H1 (cell line): ENCODE measurements around the gene HDLBP. TPM values are rescaled to one million over a fixed set of nuclear protein-coding genes. Genes with fewer than 3 reads are reported as not detected.

ENCODE experiments used
- CTCF ChIA-PET: fragments of 300-600 bp; sonication (Branson Sonifier 250); formaldehyde crosslinking; loops from one replicate; lab custom pipeline; 2021; ENCODE audit not compliant: partially characterized antibody; lab: Charles Lee
- POLR2A ChIA-PET: fragments of 300-600 bp; sonication (Branson Sonifier 250); formaldehyde crosslinking; loops from one replicate; lab custom pipeline; 2021; ENCODE audit warnings: inconsistent platforms; ENCODE audit not compliant: partially characterized antibody; lab: Charles Lee
- DNase-seq, 2 experiments: peaks; one replicate each; pipeline versions ENCODE4 v3.0.0 to v3.0.0-alpha.2; 2010 to 2022; ENCODE audit warnings: low spot score in 2 of 2, low read depth in 1 of 2, mixed read lengths in 1 of 2
- FAIRE-seq: peaks from 2 replicates; lab custom pipeline; 2011; peaks lifted over from hg19 to GRCh38; lab: Jason Lieb, UNC
- H2AFZ ChIP-seq: 2 replicates; pipeline ENCODE4 v1.8.1; 2012; ENCODE audit warnings: low read length, inconsistent platforms
- H2AK5ac ChIP-seq: 2 replicates; pipeline ENCODE4 v1.6.1; 2013; ENCODE audit warnings: low read depth, low read length
- H2BK120ac ChIP-seq: replicated peaks from 2 replicates; pipeline ENCODE3; 2013; ENCODE audit warnings: low read depth, low read length, inconsistent platforms
- H2BK12ac ChIP-seq: 2 replicates; pipeline ENCODE4 v1.6.1; 2013; ENCODE audit warnings: low read depth, low read length
- H2BK15ac ChIP-seq: 2 replicates; pipeline ENCODE4 v1.6.1; 2013; ENCODE audit warnings: low read length
- H2BK20ac ChIP-seq: 2 replicates; pipeline ENCODE4 v1.6.1; 2013; ENCODE audit warnings: low read length
- H2BK5ac ChIP-seq: 2 replicates; pipeline ENCODE4 v1.6.1; 2013; ENCODE audit warnings: low read depth, low read length
- H3K14ac ChIP-seq: 2 replicates; pipeline ENCODE4 v1.6.1; 2013; ENCODE audit warnings: inconsistent platforms; ENCODE audit not compliant: insufficient read length
- H3K18ac ChIP-seq: 2 replicates; pipeline ENCODE4 v1.6.1; 2013; ENCODE audit warnings: low read length; ENCODE audit errors: extremely low read depth
- H3K23ac ChIP-seq: 2 replicates; pipeline ENCODE4 v1.6.1; 2013; ENCODE audit warnings: inconsistent platforms; ENCODE audit not compliant: insufficient read length
- H3K23me2 ChIP-seq: 2 replicates; pipeline ENCODE4 v1.6.1; 2013; ENCODE audit warnings: low read depth, low read length
- H3K27ac ChIP-seq: 2 replicates; pipeline ENCODE4 v1.6.1; 2011; ENCODE audit warnings: low read depth, low read length, inconsistent platforms
- H3K27me3 ChIP-seq, 4 experiments: replicated peaks in 1 of 4; 1 replicate in 1 of 4; 2 replicates in 3 of 4; pipeline versions ENCODE4 v1.6.1 to v1.8.1; 2011 to 2013; ENCODE audit warnings: low read length in 3 of 4, mild to moderate bottlenecking in 3 of 4, inconsistent platforms in 2 of 4, mixed read lengths in 2 of 4, moderate library complexity in 1 of 4; ENCODE audit not compliant: control insufficient read depth in 3 of 4, insufficient read depth in 3 of 4; ENCODE audit errors: extremely low read depth in 1 of 4
- H3K36me3 ChIP-seq, 4 experiments: 2 replicates each; pipeline versions ENCODE4 v1.6.1 to v1.8.1; 2011 to 2013; ENCODE audit warnings: mild to moderate bottlenecking in 4 of 4, low read length in 3 of 4, moderate library complexity in 2 of 4, control low read depth in 1 of 4, inconsistent platforms in 1 of 4; ENCODE audit not compliant: insufficient read depth in 4 of 4, control insufficient read depth in 2 of 4
- H3K4ac ChIP-seq: replicated peaks from 2 replicates; pipeline ENCODE3; 2013; ENCODE audit warnings: low read length, low read depth, mixed read lengths, inconsistent platforms; ENCODE audit not compliant: insufficient read length
- H3K4me1 ChIP-seq, 4 experiments: replicated peaks in 1 of 4; 1 replicate in 1 of 4; 2 replicates in 3 of 4; pipeline versions ENCODE4 v1.6.1 to v1.8.1; 2011 to 2013; ENCODE audit warnings: low read length in 3 of 4, inconsistent platforms in 2 of 4, mixed read lengths in 1 of 4; ENCODE audit not compliant: insufficient read depth in 4 of 4, control insufficient read depth in 3 of 4
- H3K4me2 ChIP-seq, 2 experiments: 2 replicates each; pipeline versions ENCODE4 v1.6.1 to v1.8.1; 2011 to 2013; ENCODE audit warnings: low read depth in 2 of 2, low read length in 2 of 2, control low read depth in 1 of 2, inconsistent platforms in 1 of 2, mild to moderate bottlenecking in 1 of 2; ENCODE audit not compliant: insufficient read depth in 1 of 2
- H3K4me3 ChIP-seq, 4 experiments: fragments of 200-600, 300-600 bp in 1 of 4; sonication (generic), shearing (Covaris generic), sonication (Bioruptor Twin) in 1 of 4; 2 replicates each; pipeline versions ENCODE4 v1.5.1 to v1.8.1; 2011 to 2016; ENCODE audit warnings: low read length in 4 of 4, low read depth in 3 of 4, control low read depth in 2 of 4, inconsistent platforms in 2 of 4, mild to moderate bottlenecking in 2 of 4, mixed read lengths in 1 of 4, moderate library complexity in 1 of 4; ENCODE audit not compliant: insufficient read depth in 2 of 4; ENCODE audit errors: extremely low read depth in 1 of 4
- H3K56ac ChIP-seq: replicated peaks from 2 replicates; pipeline ENCODE3; 2013; ENCODE audit warnings: low read depth, mild to moderate bottlenecking, mixed read lengths, low read length, inconsistent platforms; ENCODE audit not compliant: insufficient read length
- H3K79me1 ChIP-seq: 2 replicates; pipeline ENCODE4 v1.6.1; 2013; ENCODE audit warnings: low read depth, low read length, control low read depth
- H3K79me2 ChIP-seq, 2 experiments: 2 replicates each; pipeline versions ENCODE4 v1.6.1 to v1.8.1; 2012 to 2013; ENCODE audit warnings: low read length in 2 of 2, mild to moderate bottlenecking in 2 of 2, inconsistent platforms in 1 of 2; ENCODE audit not compliant: insufficient read depth in 2 of 2, control insufficient read depth in 1 of 2
- H3K9ac ChIP-seq, 4 experiments: replicated peaks in 1 of 4; 1 replicate in 1 of 4; 2 replicates in 3 of 4; pipeline versions ENCODE4 v1.6.1 to v1.8.1; 2011 to 2013; ENCODE audit warnings: low read depth in 3 of 4, low read length in 3 of 4, control low read depth in 2 of 4, mild to moderate bottlenecking in 2 of 4, moderate library complexity in 2 of 4, inconsistent platforms in 1 of 4; ENCODE audit errors: extremely low read depth in 1 of 4
- H3K9me3 ChIP-seq, 2 experiments: 2 replicates each; pipeline versions ENCODE4 v1.6.1 to v1.8.1; 2012 to 2013; ENCODE audit warnings: mild to moderate bottlenecking in 2 of 2, moderate library complexity in 2 of 2, control low read depth in 1 of 2, inconsistent platforms in 1 of 2, low read depth in 1 of 2, low read length in 1 of 2, mixed read lengths in 1 of 2; ENCODE audit not compliant: insufficient read depth in 2 of 2
- H4K20me1 ChIP-seq, 2 experiments: replicated peaks in 1 of 2; 2 replicates each; pipeline versions ENCODE3 to v1.8.1; 2011 to 2013; ENCODE audit warnings: inconsistent platforms in 2 of 2, low read length in 2 of 2, mild to moderate bottlenecking in 1 of 2; ENCODE audit not compliant: insufficient read depth in 2 of 2, control insufficient read depth in 1 of 2
- H4K5ac ChIP-seq: 2 replicates; pipeline ENCODE4 v1.6.1; 2013; ENCODE audit warnings: low read length, low read depth, mixed read lengths, inconsistent platforms; ENCODE audit not compliant: insufficient read length
- H4K8ac ChIP-seq: 2 replicates; pipeline ENCODE4 v1.8.0; 2013; ENCODE audit warnings: mild to moderate bottlenecking, moderate library complexity, low read length, inconsistent platforms; ENCODE audit not compliant: insufficient read depth; ENCODE audit errors: extremely low read depth
- H4K91ac ChIP-seq: replicated peaks from 2 replicates; pipeline ENCODE3; 2013; ENCODE audit warnings: low read length, mixed read lengths, inconsistent platforms; ENCODE audit not compliant: insufficient read length
- BACH1 ChIP-seq: IDR thresholded peaks from 2 replicates; pipeline ENCODE4 v1.6.1; 2012; ENCODE audit warnings: low read length, improper control_type of control experiment
- BCL11A ChIP-seq, 2 experiments: IDR thresholded peaks; one replicate each; pipeline ENCODE4 v1.6.1; 2011; ENCODE audit warnings: low read depth in 2 of 2, low read length in 2 of 2, mild to moderate bottlenecking in 2 of 2
- EZH2 ChIP-seq: fragments of 200-600 bp; sonication (generic); IDR thresholded peaks from 2 replicates; pipeline ENCODE4 v1.7.1; 2012; ENCODE audit warnings: low read depth, mild to moderate bottlenecking, moderate library complexity, low read length, inconsistent platforms; ENCODE audit not compliant: severe bottlenecking
- GTF2F1 ChIP-seq: IDR thresholded peaks from 2 replicates; pipeline ENCODE4 v1.6.1; 2012; ENCODE audit warnings: low read depth, low read length, improper control_type of control experiment, borderline replicate concordance
- HDAC2 ChIP-seq, 2 experiments: fragments of 300-600 bp in 1 of 2; sonication (generic) in 1 of 2; IDR thresholded peaks; 2 replicates each; pipeline ENCODE4 v1.6.1; 2011 to 2012; ENCODE audit warnings: low read depth in 2 of 2, low read length in 2 of 2, mild to moderate bottlenecking in 2 of 2, moderate library complexity in 2 of 2, borderline replicate concordance in 1 of 2, inconsistent platforms in 1 of 2
- JUN ChIP-seq: IDR thresholded peaks from 2 replicates; pipeline ENCODE4 v1.6.1; 2011; ENCODE audit warnings: low read depth, mild to moderate bottlenecking, improper control_type of control experiment, low read length
- MAFK ChIP-seq: IDR thresholded peaks from 2 replicates; pipeline ENCODE4 v1.6.1; 2012; ENCODE audit warnings: low read depth, mild to moderate bottlenecking, improper control_type of control experiment, low read length
- POLR2AphosphoS5 ChIP-seq: IDR thresholded peaks from 2 replicates; pipeline ENCODE4 v1.6.1; 2011; ENCODE audit warnings: low read depth, low read length
- TAF1 ChIP-seq: IDR thresholded peaks from 2 replicates; pipeline ENCODE4 v1.6.1; 2011; ENCODE audit warnings: mild to moderate bottlenecking, low read depth, low read length
- WGBS, 2 experiments: shearing (Covaris generic) in 1 of 2; methylation state at CpG; one replicate each; pipeline versions ENCODE4 v1.1.6 to v1.1.7; 2013 to 2015; ENCODE audit warnings: low lambda C conversion rate in 2 of 2, mixed read lengths in 2 of 2, inconsistent platforms in 1 of 2, low coverage in 1 of 2, missing lambda C conversion rate in 1 of 2; ENCODE audit not compliant: insufficient replicate concordance in 2 of 2, insufficient coverage in 1 of 2, insufficient read length in 1 of 2; ENCODE audit errors: extremely low coverage in 1 of 2, missing lambda C conversion rate in 1 of 2; 5-methylcytosine and 5-hydroxymethylcytosine counted together
- polyA plus RNA-seq, 7 experiments: library from polyadenylated mRNA; depleted of rRNA in 3 of 7; stranded (reverse) in 5 of 7; unstranded in 2 of 7; fragments of >200 nt in 5 of 7; fragments of 200-250 nt in 2 of 7; gene quantifications; 1 replicate in 5 of 7; 2 replicates in 1 of 7; 4 replicates in 1 of 7; pipeline versions ENCODE4 v1.2.1 to v1.2.3, GENCODE V29; 2011 to 2013; ENCODE audit warnings: missing spikeins in 2 of 7, mixed read lengths in 2 of 7
- total RNA-seq: library from RNA; stranded (reverse); fragmentation: NEBNext Ultra II Directional; extraction: Animal tissue kit (Norgen Biotek cat#: 25700); gene quantifications from 2 replicates; pipeline ENCODE4 v1.2.1, GENCODE V29; 2021
- TF ChIP-seq, protein P1 (sequence below): IDR thresholded peaks from 2 replicates; pipeline ENCODE4 v1.6.1; 2012; ENCODE audit warnings: inconsistent platforms

The HDLBP gene
- total and polyA plus RNA-seq, 2 of the 8 experiments (the other 6 are each of a cell fraction or from before 2014, with no cell fraction given) = 185 to 360 TPM

GRCh38 chr2:241358470-241358869 is 43.0 kb upstream of the HDLBP start:
- WGBS, 2 experiments = 88% methylated on average over 5 of the region's 5 CpGs; no CpG with 5 or more reads in 1 of the 2 experiments
- Histone ChIP-seq H3K27ac (no peak overlapping the region), H3K79me1 (peaks cover 7% of the 10 kb centered on the region; the same call in 1 of the 2 replicates), H3K79me2 (peaks cover 0 to 48% of the 10 kb centered on the region in 2 experiments; a peak in 3 of 4 replicates), H3K4me1 (peaks cover 1 to 10% (median 8%) of the 10 kb centered on the region in 4 experiments; a peak in 6 of 7 replicates), H3K14ac (no peak overlapping the region), H3K4me2 (no peak overlapping the region), H2BK12ac (no peak overlapping the region), H2BK5ac (no peak overlapping the region), H3K4me3 (no peak overlapping the region), H3K56ac (no peak overlapping the region), H3K4ac (no peak overlapping the region), H2AFZ (no peak overlapping the region), H3K23me2 (peaks cover 9% of the 10 kb centered on the region), H4K20me1 (peaks cover 5 to 8% of the 10 kb centered on the region in 2 experiments), H3K27me3 (no peaks in the 10 kb centered on the region), H2AK5ac (no peak overlapping the region), H4K91ac (no peak overlapping the region), H3K9ac (no peak overlapping the region), H3K9me3 (no peaks in the 10 kb centered on the region), H4K5ac (no peak overlapping the region), H3K23ac (no peak overlapping the region), H3K18ac (no peak overlapping the region), H2BK120ac (no peak overlapping the region), H3K36me3 (peaks cover 0 to 10% (median 2%) of the 10 kb centered on the region in 4 experiments; a peak in 2 of 8 replicates), H4K8ac (no peak overlapping the region), H2BK15ac (no peak overlapping the region), H2BK20ac (no peak overlapping the region)
- no peak for FAIRE-seq
- POLR2A ChIA-PET = interaction anchor here (0.7 to 2.4 kb wide), 5 partner anchors 10 to 200 kb away, joined by 3 to 10 read pairs (median 3); partner anchors contain the start of gene BOK
- CTCF ChIA-PET = interaction anchor here (0.6 to 3.5 kb wide), 10 partner anchors 8 to 182 kb away, joined by 3 to 15 read pairs (median 3); no protein-coding TSS in a partner anchor
- DNase-seq = no peak
- TF ChIP-seq POLR2AphosphoS5 (no peak), BCL11A (IDR thresholded peaks at IDR 0.05; ENCODE audit: low read depth in 2 of 2, low read length in 2 of 2) (no peak), TAF1 (no peak), HDAC2 (IDR thresholded peaks at IDR 0.05; ENCODE audit: borderline replicate concordance in 1 of 2, low read depth in 2 of 2, low read length in 2 of 2) (no peak), EZH2 (no peak), MAFK (no peak), JUN (no peak), BACH1 (no peak), GTF2F1 (no peak)
- TF ChIP-seq, protein P1, sequence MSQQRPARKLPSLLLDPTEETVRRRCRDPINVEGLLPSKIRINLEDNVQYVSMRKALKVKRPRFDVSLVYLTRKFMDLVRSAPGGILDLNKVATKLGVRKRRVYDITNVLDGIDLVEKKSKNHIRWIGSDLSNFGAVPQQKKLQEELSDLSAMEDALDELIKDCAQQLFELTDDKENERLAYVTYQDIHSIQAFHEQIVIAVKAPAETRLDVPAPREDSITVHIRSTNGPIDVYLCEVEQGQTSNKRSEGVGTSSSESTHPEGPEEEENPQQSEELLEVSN = no peak
